AG09319 (cell line): ENCODE results near the gene POLR2L.

Source experiments
- DNase-seq: peaks from one replicate; pipeline ENCODE4 v3.0.0-alpha.2; 2010; ENCODE audit warnings: low read depth; ENCODE audit errors: extremely low read depth
- CTCF ChIP-seq: IDR thresholded peaks from 2 replicates; pipeline ENCODE4 v1.5.1; 2011; ENCODE audit warnings: low read depth, mild to moderate bottlenecking, inconsistent platforms, low read length, moderate library complexity

The POLR2L gene

GRCh38 chr11:842370-843002 is at the start of gene POLR2L, which contains the start of gene TSPAN4:
POLR2L (minus strand) TSS chr11:842529; CDS start chr11:842508, 21 bp downstream.
TSPAN4 (plus strand) TSS chr11:842852; CDS start chr11:850305, 7,453 bp downstream.
- DNase-seq = peak; percentile 74
- TF ChIP-seq CTCF = no peak

GRCh38 chr11:890794-891540 is 48.6 kb upstream of the POLR2L start:
- TF ChIP-seq CTCF = no peak
- no peak for DNase-seq

GRCh38 chr11:889687-890475 is 47.6 kb upstream of the POLR2L start:
- no peak for TF ChIP-seq CTCF
- no peak for DNase-seq

GRCh38 chr11:889257-889656 is 46.9 kb upstream of the POLR2L start:
- DNase-seq = no peak
- no peak for TF ChIP-seq CTCF

- no peak for DNase-seq
- TF ChIP-seq CTCF = no peak
These were observed 46.2 kb upstream of the POLR2L start for GRCh38 chr11:888310-889212.

GRCh38 chr11:887589-887988 is 45.3 kb upstream of the POLR2L start:
- no peak for DNase-seq
- no peak for TF ChIP-seq CTCF
